Left lobe of liver (tissue), 2 donors: ENCODE measurements around the gene GPATCH8. TPM values are rescaled to one million over a fixed set of nuclear protein-coding genes. Genes with fewer than 3 reads are reported as not detected.
"Not testable (repeated sequence)": the region's sequence is repeated elsewhere in the genome, so short reads cannot be mapped to it uniquely, and the experiment has no call there.

ENCODE experiments used
- ATAC-seq: fragments of 200-7000 bp; cut with Tn5 transposase; one replicate; pipeline ENCODE4 v1.9.1; 2020; ENCODE audit warnings: mild to moderate bottlenecking, moderate library complexity
- DNase-seq: peaks from one replicate; pipeline ENCODE4 v3.0.0-alpha.2; 2020; ENCODE audit warnings: low spot score
- total RNA-seq: library from RNA; stranded (reverse); gene quantifications from one replicate; pipeline ENCODE4 v1.2.1, GENCODE V29; 2021
- donor health status: DM: no; HTN: no; CAD: no; lungs with moderate emphysema.
- donor health status: DM: no; HTN: yes; CAD: no.

Gene GPATCH8
- total RNA-seq, 1 donor from 2014 or later = 11.0 TPM

DNA sequence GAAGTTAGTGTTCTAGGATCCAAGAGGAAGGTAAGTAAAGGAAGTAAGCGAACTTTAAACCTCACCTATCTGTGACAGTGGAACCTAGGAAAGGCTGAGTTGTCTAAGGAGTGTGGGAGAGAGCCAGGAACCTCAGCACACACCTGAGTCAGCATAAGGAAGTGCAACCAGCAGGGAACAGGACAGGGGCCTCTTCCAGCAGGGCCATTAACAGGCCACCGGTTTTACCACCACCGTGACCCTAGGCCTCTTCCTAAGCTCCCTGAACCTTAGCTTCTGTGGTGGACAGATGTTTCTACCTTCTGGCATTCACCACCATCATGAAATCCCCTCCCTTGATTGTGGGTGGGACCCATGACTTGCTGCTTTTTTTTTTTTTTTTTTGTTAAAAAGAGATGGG lies 26.7 kb upstream of the GPATCH8 start:
- ATAC-seq (no peak), DNase-seq (no peak)

DNA sequence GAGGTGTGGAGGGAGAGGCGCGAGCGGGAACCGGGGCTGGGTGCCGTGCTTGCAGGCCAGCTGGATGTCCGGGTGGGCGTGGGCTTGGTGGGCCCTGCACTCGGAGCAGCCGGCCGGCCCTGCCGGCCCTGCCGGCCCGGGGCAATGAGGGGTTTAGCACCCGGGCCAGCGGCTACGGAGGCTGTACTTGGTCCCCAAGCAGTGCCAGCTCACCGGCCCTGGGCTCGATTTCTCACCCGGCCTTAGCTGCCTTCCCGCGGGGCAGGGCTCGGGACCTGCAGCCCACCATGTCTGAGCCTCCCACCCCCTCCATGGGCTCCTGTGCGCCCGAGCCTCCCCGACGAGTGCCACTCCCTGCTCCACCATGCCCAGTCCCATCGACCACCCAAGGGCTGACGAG lies 24.7 kb upstream of the GPATCH8 start:
- ATAC-seq = no peak
- no peak for DNase-seq

DNA sequence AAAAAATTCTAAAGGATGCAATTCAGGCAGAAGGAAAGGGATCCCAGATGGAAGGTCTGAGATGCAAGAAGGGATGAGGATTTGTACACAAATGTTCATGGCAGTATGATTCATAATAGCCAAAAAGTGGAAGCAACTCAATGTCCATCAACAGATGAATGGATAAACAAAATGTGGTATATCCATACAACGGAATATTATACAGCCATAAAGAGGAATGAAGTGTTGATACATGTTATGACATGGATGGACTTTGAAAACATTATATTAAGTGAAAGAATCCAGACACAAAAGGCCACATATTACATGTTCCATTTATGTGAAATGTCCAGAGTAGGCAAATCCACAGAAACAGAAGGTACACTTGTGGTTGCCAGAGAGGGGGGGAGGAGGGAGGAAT lies 23.9 kb upstream of the GPATCH8 start:
- DNase-seq (no peak), ATAC-seq (no peak)

GRCh38 chr17:44523672-44523972 lies 20.4 kb upstream of the GPATCH8 start:
- DNase-seq (no peak), ATAC-seq (no peak)

DNA sequence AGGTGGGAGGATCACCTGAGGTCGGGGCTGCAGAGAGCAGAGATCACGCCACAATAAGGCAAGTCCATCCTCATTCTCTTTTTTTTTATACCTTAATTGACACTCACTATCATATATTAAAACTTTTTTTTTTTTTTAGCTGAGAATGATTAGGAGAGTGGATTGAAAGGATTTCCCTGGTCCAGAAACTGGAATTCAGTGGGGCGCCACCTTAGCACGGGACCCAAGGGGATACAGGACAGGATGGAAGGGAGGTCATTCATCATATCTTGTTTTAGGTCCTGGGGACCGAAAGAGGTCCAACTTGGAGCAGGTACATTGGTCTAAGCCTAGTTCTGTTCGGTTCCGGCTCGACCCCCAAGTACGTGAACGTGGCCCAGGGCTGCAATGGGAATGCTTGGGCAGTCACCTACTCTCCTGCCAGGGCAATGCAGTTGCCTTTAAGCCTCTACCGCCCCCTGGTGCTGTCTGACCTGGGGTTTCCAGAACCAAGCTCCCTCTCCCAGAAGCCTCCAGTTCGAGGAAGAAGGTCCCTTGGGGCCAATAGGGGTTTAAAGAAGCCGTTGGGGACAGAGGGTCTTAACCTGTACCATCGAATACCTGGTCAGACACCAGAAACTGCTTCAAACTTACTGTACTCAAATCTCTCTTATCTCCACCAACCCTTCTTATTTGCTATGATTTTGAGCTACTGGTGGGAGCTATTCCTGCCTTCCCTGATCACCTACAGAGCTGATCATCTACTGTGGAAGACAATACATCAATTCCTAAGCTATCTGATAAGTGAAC lies 19.9 kb upstream of the GPATCH8 start:
- ATAC-seq = peak; percentile 94
- peak; percentile 64 for DNase-seq

DNA sequence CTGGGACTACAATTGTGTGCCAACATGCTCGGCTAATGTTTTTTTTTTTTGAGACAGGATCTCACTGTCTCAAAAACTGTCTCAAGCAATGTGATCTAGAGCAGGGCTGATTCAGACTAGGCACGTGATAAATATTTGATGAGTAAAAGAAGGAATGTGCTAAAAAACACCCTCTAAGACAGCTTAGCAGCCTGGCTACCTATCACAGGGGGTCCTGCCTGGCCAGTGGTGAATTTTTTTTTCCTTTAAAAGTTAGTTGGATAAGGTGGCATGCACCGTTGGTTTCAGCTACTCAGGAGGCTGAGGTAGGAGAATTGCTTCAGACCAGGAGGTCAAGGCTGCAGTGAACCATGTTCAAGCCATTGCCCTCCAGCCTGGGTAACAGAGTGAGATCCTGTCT lies 14.8 kb upstream of the GPATCH8 start:
- ATAC-seq (no peak), DNase-seq (no peak)

- peak; percentile 23 for DNase-seq
- not testable (repeated sequence) for ATAC-seq
Observed at GRCh38 chr17:44511241-44512134, 8.3 kb upstream of the GPATCH8 start.

DNA sequence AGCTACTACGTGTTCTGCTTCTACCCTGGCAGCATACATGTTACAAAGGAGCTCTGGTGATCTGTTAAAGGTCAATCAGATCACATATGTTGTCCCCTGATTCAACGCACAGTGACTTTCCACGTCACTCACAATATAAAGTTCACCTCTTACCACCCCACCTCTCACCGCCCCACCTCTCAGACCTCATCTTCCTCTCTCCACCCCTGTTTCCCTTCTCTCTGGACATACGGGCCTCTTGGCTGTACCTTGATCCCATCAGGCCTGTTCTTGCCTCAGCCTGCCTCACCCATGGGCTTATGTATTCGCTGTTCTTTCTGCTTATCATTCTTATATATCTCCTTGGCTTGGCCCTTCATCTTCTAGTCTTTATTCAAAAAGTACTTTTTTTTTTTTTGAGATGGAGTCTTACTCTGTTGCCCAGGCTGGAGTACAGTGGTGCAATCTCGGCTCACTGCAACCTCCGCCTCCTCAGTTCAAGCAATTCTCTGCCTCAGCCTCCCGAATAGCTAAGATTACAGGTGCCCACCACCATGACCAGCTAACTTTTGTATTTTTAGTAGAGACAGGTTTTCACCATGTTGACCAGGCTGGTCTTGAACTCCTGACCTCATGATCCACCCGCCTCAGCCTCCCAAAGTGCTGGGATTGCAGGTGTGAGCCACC lies 3.9 kb upstream of the GPATCH8 start:
- not testable (repeated sequence) for ATAC-seq
- peak; percentile 16 for DNase-seq

- DNase-seq (no peak), ATAC-seq (peak; percentile 32)
Observed at GRCh38 chr17:44502598-44503146, 534 bp downstream of the GPATCH8 start.

DNA sequence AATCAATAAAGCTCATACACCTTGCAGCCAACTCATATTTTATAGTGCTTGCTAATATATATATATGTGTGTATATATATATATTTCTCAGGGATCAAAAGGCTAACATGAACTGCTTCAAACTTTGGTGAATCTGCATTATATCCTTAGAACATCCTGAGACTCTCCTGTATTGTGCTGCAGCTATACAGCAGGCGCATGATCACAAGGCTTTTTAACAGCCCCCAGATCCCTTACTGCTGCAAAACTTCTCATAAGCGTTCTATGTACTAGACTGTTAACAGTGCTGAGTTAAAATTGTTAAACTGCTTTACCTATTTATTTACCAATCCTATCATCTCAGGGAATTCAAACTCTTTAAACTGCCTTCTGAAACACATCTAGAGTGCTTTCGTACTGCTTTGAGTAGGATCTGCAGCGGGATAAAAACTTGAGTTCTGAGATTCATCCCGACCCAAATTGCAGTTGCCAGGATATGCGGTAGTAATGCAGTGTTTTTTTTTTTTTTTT lies 1.3 kb downstream of the GPATCH8 start:
- DNase-seq = no peak

DNA sequence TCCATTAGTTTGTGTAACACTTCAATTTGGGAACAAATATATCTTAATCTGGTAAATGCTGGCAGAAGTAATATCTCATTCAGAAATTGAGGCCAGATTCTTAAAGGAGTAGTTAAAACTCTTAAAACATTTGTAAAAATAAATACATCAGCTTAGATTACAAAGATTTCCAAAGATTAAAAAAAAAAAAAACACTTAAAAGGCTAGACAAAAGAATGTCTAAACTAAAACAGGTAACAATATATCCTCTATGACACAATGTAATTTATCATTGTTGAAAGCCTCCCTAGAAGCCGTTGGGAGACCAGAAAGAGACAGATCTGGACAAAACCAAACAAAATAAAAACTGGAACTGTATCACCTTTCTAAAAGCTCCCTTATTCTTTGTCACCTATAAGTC lies 3.5 kb downstream of the GPATCH8 start:
- ATAC-seq (no peak), DNase-seq (no peak)

More for the DNA sequence above, 1.3 kb downstream of the GPATCH8 start:
- ATAC-seq = no peak

- DNase-seq (no peak), ATAC-seq (no peak)
Observed at GRCh38 chr17:44496815-44497214, 6.4 kb downstream of the GPATCH8 start.

DNA sequence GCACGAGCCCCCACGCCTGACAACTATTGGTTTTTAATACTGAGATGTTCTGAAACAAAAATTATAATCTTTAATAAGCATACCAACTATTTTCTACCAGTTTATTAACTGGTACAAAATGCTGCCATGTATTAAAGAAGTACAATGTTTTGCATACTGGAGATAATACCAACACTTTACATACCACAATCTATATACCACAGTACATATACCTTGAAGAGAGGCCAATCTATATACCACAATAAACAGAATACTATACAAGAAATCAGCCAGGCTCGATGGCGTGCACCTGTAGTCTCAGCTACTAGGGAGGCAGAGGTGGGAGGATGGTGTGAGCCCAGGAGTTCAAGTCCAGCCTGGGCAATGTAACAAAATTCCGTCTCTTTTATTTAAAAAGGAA lies 9.9 kb downstream of the GPATCH8 start:
- ATAC-seq (no peak), DNase-seq (no peak)

- DNase-seq (no peak), ATAC-seq (no peak)
Observed at GRCh38 chr17:44492706-44493272, 10.4 kb downstream of the GPATCH8 start.

- no peak for ATAC-seq
- no peak for DNase-seq
Observed at GRCh38 chr17:44489581-44489980, 13.6 kb downstream of the GPATCH8 start.

DNA sequence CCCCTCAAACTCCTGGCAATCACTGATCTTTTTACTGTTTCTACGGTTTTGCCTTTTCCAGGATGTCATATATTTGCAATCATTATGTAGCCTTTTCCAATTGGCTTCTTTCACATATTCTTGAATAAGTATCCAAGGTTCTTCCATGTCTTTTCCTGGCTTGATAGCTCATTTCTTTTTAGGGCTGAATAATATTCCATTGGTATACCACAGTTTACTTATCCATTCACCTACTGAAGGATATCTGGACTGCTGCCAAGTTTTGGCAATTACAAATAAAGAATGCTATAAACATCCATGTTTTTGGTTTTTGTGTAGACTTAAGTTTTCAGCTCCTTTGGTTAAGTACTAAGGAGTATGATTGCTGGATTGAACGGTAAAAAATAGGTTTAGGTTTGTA lies 16.0 kb downstream of the GPATCH8 start:
- no peak for DNase-seq
- no peak for ATAC-seq

- ATAC-seq (no peak), DNase-seq (no peak)
Observed at GRCh38 chr17:44473367-44473766, 29.8 kb downstream of the GPATCH8 start.

DNA sequence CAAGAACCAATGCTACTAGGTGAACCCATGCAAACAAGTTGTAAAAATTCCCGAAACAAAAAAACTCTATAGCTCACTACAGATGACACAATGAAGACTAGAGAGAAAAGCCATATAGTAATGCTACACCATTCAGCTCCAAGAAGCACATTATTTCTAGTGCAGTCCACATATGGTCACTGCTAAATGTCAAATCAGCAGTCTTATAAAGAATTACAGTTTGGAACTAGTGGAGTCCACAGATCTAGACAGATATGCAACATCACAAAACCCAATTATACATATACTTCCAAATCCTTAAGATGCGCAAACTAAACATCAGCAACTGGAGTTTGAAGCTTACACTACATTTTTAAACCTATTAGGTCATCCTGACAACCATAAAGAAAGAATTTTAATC lies 33.5 kb downstream of the GPATCH8 start:
- no peak for ATAC-seq
- no peak for DNase-seq

- DNase-seq (no peak), ATAC-seq (no peak)
Observed at GRCh38 chr17:44467108-44467507, 36.1 kb downstream of the GPATCH8 start.

DNA sequence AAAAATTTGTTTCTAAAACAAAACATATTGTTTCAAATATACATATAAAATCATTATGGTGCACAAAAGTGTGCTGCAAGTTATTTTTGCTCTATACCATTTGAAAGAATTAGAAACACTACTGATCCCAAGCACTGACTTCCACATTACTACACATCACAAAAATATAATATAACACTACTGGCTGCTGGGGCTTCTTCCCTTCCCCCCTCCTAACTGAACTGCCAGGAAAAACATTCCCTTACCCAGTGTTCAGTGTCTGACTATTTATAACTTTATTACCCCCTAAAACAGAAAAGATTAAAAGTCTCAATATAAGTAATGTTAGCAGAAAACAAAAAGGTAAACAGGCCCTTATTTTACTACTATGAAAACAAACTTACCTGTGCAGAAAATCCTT lies 36.9 kb downstream of the GPATCH8 start:
- DNase-seq (no peak), ATAC-seq (no peak)

DNA sequence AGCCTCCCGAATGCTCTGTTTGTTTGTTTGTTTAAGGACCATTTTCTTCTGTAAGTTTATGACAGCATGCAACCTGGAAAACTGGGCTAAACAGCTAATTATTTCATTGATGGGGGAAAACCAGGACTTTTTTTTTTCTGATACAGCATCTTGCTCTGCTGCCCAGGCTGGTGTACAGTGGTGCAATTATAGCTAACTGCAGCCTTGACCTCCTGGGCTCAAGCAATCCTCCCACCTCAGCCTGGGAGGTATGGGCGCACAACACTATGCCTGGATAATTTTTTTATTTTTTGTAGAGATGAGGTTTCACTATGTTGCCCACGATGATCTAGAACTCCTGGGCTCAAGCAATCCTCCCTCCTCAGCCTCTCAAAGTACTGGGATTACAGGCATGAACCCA lies 37.3 kb downstream of the GPATCH8 start:
- DNase-seq (no peak), ATAC-seq (no peak)
